Fibroblast of skin of left biceps (primary cell): ENCODE measurements around the gene ZNF512B.
"Not testable (repeated sequence)": the region's sequence is repeated elsewhere in the genome, so short reads cannot be mapped to it uniquely, and the experiment has no call there.

Experiments
- DNase-seq, 2 experiments: peaks; one replicate each; pipeline ENCODE4 v3.0.0-alpha.2; 2013; ENCODE audit warnings: low read depth in 2 of 2

ZNF512B gene

GRCh38 chr20:63932606-63933160 is 37.0 kb downstream of the ZNF512B start:
- DNase-seq = no peak

- no peak for DNase-seq
Observed at GRCh38 chr20:63931735-63932134, 38.0 kb downstream of the ZNF512B start.

- no peak for DNase-seq
Observed at GRCh38 chr20:63930971-63931553, 38.7 kb downstream of the ZNF512B start.

GRCh38 chr20:63929473-63929883 is 40.3 kb downstream of the ZNF512B start:
- not testable (repeated sequence) for DNase-seq

GRCh38 chr20:63929071-63929470 is 40.7 kb downstream of the ZNF512B start:
- no peak for DNase-seq

GRCh38 chr20:63926298-63926697 is 43.4 kb downstream of the ZNF512B start:
- DNase-seq = no peak

- no peak for DNase-seq
Observed at GRCh38 chr20:63924241-63924640, 45.5 kb downstream of the ZNF512B start.

GRCh38 chr20:63923651-63924050 is 46.1 kb downstream of the ZNF512B start:
- no peak for DNase-seq

GRCh38 chr20:63920226-63920625 is 49.5 kb downstream of the ZNF512B start:
- no peak for DNase-seq

- no peak for DNase-seq
Observed at GRCh38 chr20:63919130-63919529, 50.6 kb downstream of the ZNF512B start.

- no peak for DNase-seq
Observed at GRCh38 chr20:63917811-63918210, 51.9 kb downstream of the ZNF512B start.

- not testable (repeated sequence) for DNase-seq
Observed at GRCh38 chr20:63916371-63916939, 53.3 kb downstream of the ZNF512B start.

GRCh38 chr20:63915471-63915870 is 54.3 kb downstream of the ZNF512B start:
- DNase-seq = no peak

GRCh38 chr20:63913768-63914167 is 56.0 kb downstream of the ZNF512B start:
- no peak for DNase-seq

GRCh38 chr20:63911176-63911575 is 58.6 kb downstream of the ZNF512B start:
- no peak for DNase-seq

- DNase-seq = no peak
Observed at GRCh38 chr20:63908008-63908682, 61.6 kb downstream of the ZNF512B start.
